HG03442 (cell line): ENCODE measurements around the gene UNC93B1.
"Not testable (repeated sequence)": the region's sequence is repeated elsewhere in the genome, so short reads cannot be mapped to it uniquely, and the experiment has no call there.

Source experiments
- ATAC-seq: cut with Tn5 transposase; IDR thresholded peaks from one replicate; pipeline ENCODE4 v1.9.1; 2021; ENCODE audit warnings: mild to moderate bottlenecking, moderate library complexity; ENCODE audit not compliant: unreplicated experiment

The UNC93B1 gene

GRCh38 chr11:67950705-67951104 is 53.2 kb downstream of the UNC93B1 start:
- not testable (repeated sequence) for ATAC-seq

GRCh38 chr11:67947785-67948184 is 56.1 kb downstream of the UNC93B1 start:
- ATAC-seq: not testable (repeated sequence)

GRCh38 chr11:67946403-67946802 is 57.5 kb downstream of the UNC93B1 start:
- not testable (repeated sequence) for ATAC-seq

- ATAC-seq: not testable (repeated sequence)
Measured at GRCh38 chr11:67943406-67943805, 60.5 kb downstream of the UNC93B1 start.
